Right cardiac atrium (tissue), 5 donors: ENCODE data around the gene TEX44. TPM values are rescaled to one million over a fixed set of nuclear protein-coding genes. Genes with fewer than 3 reads are reported as not detected.

Source experiments
- ATAC-seq, 2 donors: fragments of 200-7000 bp; cut with Tn5 transposase; one replicate each; pipeline versions ENCODE4 v1.8.0 to v1.9.1; 2020; ENCODE audit warnings: moderate library complexity in 2 of 2, mild to moderate bottlenecking in 1 of 2
- DNase-seq, 3 donors: peaks; one replicate each; pipeline ENCODE4 v3.0.0-alpha.2; 2020
- H3K27ac ChIP-seq: one replicate; pipeline ENCODE4 v1.5.1; 2013; ENCODE audit warnings: mild to moderate bottlenecking, low read length, control low read depth, moderate library complexity
- H3K27me3 ChIP-seq: one replicate; pipeline ENCODE4 v1.6.1; 2013; ENCODE audit not compliant: control insufficient read depth, insufficient read depth
- H3K4me1 ChIP-seq: one replicate; pipeline ENCODE4 v1.6.1; 2013; ENCODE audit warnings: low read length; ENCODE audit not compliant: control insufficient read depth, insufficient read depth
- H3K4me3 ChIP-seq: one replicate; pipeline ENCODE4 v1.5.1; 2013; ENCODE audit warnings: low read length, control low read depth
- H3K9me3 ChIP-seq: one replicate; pipeline ENCODE4 v1.6.1; 2013; ENCODE audit warnings: low read length; ENCODE audit not compliant: control insufficient read depth
- WGBS: extraction: QIAGEN DNeasy Blood & Tissue Kit; methylation state at CpG from one replicate; pipeline ENCODE4 v1.1.7; 2013; 5-methylcytosine and 5-hydroxymethylcytosine counted together
- intact Hi-C, 4 donors: fragments of 100-400 bp; cut with DNase I; formaldehyde crosslinking; loops; one replicate each; pipeline versions ENCODE4 v1.11.0 to v1.14.0; 2022 to 2023
- long read RNA-seq, 4 donors: library from polyadenylated mRNA; unstranded; transcript quantifications; one replicate each; pipeline ENCODE4 v2.0.0, GENCODE V29; 2020 to 2021
- polyA plus RNA-seq: library from polyadenylated mRNA; stranded (reverse); fragments of 200-250 nt; gene quantifications from one replicate; pipeline ENCODE4 v1.2.3, GENCODE V29; 2013
- total RNA-seq, 4 donors: library from RNA; stranded (reverse); fragmentation: NEBNext Ultra II Directional; extraction: Animal tissue kit (Norgen Biotek cat#: 25700); gene quantifications; one replicate each; pipeline ENCODE4 v1.2.1, GENCODE V29; 2021
- donor health status: healthy with polysubstance abuse.
- donor health status: DM: no; HTN: yes; CAD: no.
- donor health status: DM: no; HTN: no; CAD: no.
- donor health status: DM: no; HTN: yes; CAD: no; lungs with severe emphysema.
- donor health status: DM: yes; HTN: yes; CAD: no.

The TEX44 gene
- total RNA-seq (not detected), polyA plus RNA-seq (not detected)
- long read RNA-seq, donor 1 = 0 reads
- long read RNA-seq, donor 2 = 0 reads
- long read RNA-seq, donor 3 = 0 reads
- long read RNA-seq, donor 4 = 0 reads

GRCh38 chr2:231592636-231593145 is at the start of gene TEX44:
Gene TEX44 (plus strand): TSS chr2:231592864. CDS start chr2:231592952, 88 bp downstream.
- intact Hi-C loops = no loop called here
- DNase-seq = no peak
- no peaks in the 10 kb centered on the region for H3K27me3 ChIP-seq
- 80% methylated on average over 6 of the region's 6 CpGs for WGBS
- ATAC-seq = no peak
- no peak within 1 kb of the TSS for H3K4me3 ChIP-seq
- no peaks in the 10 kb centered on the region for H3K4me1 ChIP-seq
- H3K27ac ChIP-seq = no peak within 1 kb of the TSS
- H3K9me3 ChIP-seq = no peaks in the 10 kb centered on the region

DNA sequence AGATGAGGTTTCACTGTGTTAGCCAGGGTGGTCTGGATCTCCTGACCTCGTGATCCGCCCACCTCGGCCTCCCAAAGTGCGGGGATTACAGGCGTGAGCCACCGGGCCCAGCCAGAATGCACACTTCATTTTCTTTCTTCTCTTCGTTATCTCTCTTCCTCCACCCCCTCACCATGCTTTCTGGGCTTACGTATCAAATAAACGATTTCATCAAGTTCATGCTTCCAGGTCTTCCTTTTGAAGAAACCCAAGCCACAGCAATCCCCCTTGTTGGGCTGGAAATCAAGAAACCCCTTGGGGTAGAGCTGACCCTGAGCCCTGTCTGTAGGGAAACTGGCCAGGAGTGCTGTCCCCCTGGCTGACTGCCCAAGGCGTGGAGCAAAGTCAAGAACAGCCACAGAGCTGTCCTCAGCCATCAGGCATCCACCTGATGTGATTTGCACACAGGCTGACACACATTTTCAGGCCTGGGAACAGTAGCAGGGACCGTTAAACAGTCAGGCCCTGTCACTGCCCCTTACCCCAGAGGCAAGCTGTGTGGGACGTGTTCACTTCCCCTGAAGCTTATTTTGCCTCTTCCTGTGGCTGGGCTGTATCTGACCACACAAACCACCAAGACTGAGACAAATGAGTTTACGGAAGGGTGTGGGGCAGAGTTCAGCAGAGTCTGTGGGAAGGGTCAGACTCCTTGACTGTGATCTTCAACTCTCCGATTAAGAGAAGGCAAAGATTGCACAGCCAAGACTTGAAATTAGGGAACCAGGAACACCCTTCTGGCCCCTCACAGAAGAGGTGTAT is 47.4 kb upstream of the TEX44 start:
- Histone ChIP-seq H3K9me3 (peaks cover 2% of the 10 kb centered on the region), H3K4me3 (no peak overlapping the region), H3K27ac (peak overlapping the region; percentile 92), H3K27me3 (no peaks in the 10 kb centered on the region), H3K4me1 (peaks cover 10% of the 10 kb centered on the region)
- 13% methylated on average over 14 of the region's 14 CpGs for WGBS
- ATAC-seq (peak; percentile 83 to 92), DNase-seq (peak; percentile 53 to 79 (median 78))
- intact Hi-C loops = no loop called here

DNA sequence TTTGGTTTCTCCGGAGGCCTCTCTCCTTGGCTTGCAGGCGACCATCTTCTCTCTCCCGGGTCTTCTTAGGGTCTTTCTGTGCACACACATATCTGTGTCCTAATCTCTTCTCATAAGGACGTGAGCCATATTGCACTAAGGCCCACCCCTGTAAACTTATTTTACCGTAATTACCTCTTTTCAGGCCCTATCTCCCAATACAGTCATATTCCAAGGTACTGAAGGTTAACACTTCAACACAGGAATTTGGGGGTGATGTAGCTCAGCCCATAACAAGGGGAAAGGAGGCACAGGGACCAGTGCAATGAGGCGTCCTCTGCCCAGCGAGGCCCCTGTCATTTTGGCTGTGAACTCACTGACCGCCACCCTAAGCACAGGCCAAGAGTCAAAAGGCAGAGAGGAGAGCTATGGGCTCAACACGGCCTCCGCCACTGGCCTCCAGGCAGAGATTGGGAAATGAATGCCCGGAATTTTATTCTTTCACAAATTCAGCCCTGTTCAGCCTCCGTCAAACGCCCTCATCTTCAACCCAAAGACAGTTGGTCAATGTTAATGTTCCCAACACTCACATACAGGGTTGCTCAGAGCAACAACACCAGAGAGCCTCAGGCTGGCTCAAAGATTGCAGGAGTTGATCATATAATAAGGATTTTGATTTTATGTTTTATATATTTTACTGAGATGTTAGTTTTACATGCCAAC is 46.5 kb upstream of the TEX44 start:
- Histone ChIP-seq H3K4me1 (peaks cover 10% of the 10 kb centered on the region), H3K9me3 (peaks cover 2% of the 10 kb centered on the region), H3K27me3 (no peaks in the 10 kb centered on the region), H3K27ac (peak overlapping the region; percentile 92), H3K4me3 (no peak overlapping the region)
- intact Hi-C loops = no loop called here
- ATAC-seq (no peak), DNase-seq (no peak)
- 78% methylated on average over 13 of the region's 13 CpGs for WGBS

GRCh38 chr2:231547315-231548110 is 45.2 kb upstream of the TEX44 start:
- ATAC-seq (no peak), DNase-seq (no peak)
- no peak overlapping the region for H3K4me3 ChIP-seq
- no peak overlapping the region for H3K27ac ChIP-seq
- intact Hi-C loops = no loop called here
- 97% methylated on average over 12 of the region's 12 CpGs for WGBS
- no peaks in the 10 kb centered on the region for H3K27me3 ChIP-seq
- H3K9me3 ChIP-seq = peaks cover 2% of the 10 kb centered on the region
- peaks cover 10% of the 10 kb centered on the region for H3K4me1 ChIP-seq

GRCh38 chr2:231548752-231549151 is 43.9 kb upstream of the TEX44 start:
- H3K4me1 ChIP-seq = peaks cover 10% of the 10 kb centered on the region
- intact Hi-C loops = no loop called here
- no peak overlapping the region for H3K4me3 ChIP-seq
- no peaks in the 10 kb centered on the region for H3K27me3 ChIP-seq
- no peaks in the 10 kb centered on the region for H3K9me3 ChIP-seq
- ATAC-seq = no peak
- 68% methylated on average over 3 of the region's 3 CpGs for WGBS
- no peak for DNase-seq
- no peak overlapping the region for H3K27ac ChIP-seq

- ATAC-seq = peak in 1 of 2 donors; percentile 50
- no peak for DNase-seq
- Histone ChIP-seq H3K4me1 (peaks cover 10% of the 10 kb centered on the region), H3K9me3 (no peaks in the 10 kb centered on the region), H3K27ac (no peak overlapping the region), H3K27me3 (no peaks in the 10 kb centered on the region), H3K4me3 (no peak overlapping the region)
- intact Hi-C loops = loop anchor here in 1 of 4 donors (10.0 kb wide), 1 partner anchor 65 kb away; no protein-coding TSS in a partner anchor
- WGBS = 82% methylated on average over 13 of the region's 13 CpGs
These were observed 43.0 kb upstream of the TEX44 start for GRCh38 chr2:231549446-231550239.

DNA sequence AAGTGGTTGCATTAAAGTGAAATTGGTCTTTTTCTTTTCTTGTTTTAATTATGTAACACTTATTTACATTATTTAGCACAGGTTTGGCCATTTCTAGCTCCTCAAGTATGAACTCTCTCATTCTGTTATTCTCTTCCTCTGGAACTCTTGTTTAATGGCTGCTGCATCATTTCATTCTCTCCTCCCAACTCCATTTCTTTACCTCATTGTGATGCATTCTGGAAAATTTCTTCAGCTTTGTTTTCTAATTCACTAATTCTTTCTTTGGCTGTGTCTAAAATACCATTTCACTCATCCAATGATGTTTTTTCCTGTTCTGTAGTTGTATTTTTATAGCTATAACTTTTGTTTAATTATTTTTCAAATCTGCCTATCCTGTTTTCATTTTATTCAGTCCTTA is 39.9 kb upstream of the TEX44 start:
- DNase-seq (no peak), ATAC-seq (no peak)
- Histone ChIP-seq H3K4me3 (no peak overlapping the region), H3K9me3 (no peaks in the 10 kb centered on the region), H3K4me1 (no peaks in the 10 kb centered on the region), H3K27ac (no peak overlapping the region), H3K27me3 (no peaks in the 10 kb centered on the region)
- intact Hi-C loops = loop anchor here in 1 of 4 donors (10.0 kb wide), 1 partner anchor 68 kb away; no protein-coding TSS in a partner anchor

- H3K27me3 ChIP-seq = no peaks in the 10 kb centered on the region
- peak in 1 of 2 donors; percentile 22 for ATAC-seq
- H3K4me3 ChIP-seq = no peak overlapping the region
- WGBS = 44% methylated on average over 8 of the region's 8 CpGs
- no peak for DNase-seq
- intact Hi-C loops = loop anchor here in 1 of 4 donors (10.0 kb wide), 1 partner anchor 70 kb away; no protein-coding TSS in a partner anchor
- no peaks in the 10 kb centered on the region for H3K9me3 ChIP-seq
- no peaks in the 10 kb centered on the region for H3K4me1 ChIP-seq
- peak overlapping the region; percentile 10 for H3K27ac ChIP-seq
These were observed 38.3 kb upstream of the TEX44 start for GRCh38 chr2:231554327-231554726.

- WGBS = 48% methylated on average over 14 of the region's 14 CpGs
- Histone ChIP-seq H3K27ac (peak overlapping the region; percentile 21), H3K9me3 (no peaks in the 10 kb centered on the region), H3K4me3 (no peak overlapping the region), H3K4me1 (no peaks in the 10 kb centered on the region), H3K27me3 (no peaks in the 10 kb centered on the region)
- peak; percentile 71 to 80 for ATAC-seq
- DNase-seq = peak; percentile 70 to 88 (median 86)
- intact Hi-C loops = loop anchor here in 3 of 4 donors (5.0 to 10.0 kb wide), 3 partner anchors 33 to 70 kb away; no protein-coding TSS in a partner anchor
These were observed 37.7 kb upstream of the TEX44 start for GRCh38 chr2:231554748-231555545.
